WERI-Rb-1 (cell line): ENCODE measurements around the gene SDHD.
"Not testable (repeated sequence)": the region's sequence is repeated elsewhere in the genome, so short reads cannot be mapped to it uniquely, and the experiment has no call there.

Source experiments
- DNase-seq: peaks from one replicate; pipeline ENCODE4 v3.0.0-alpha.2; 2020
- H3K27ac ChIP-seq: fragments of 250-450 bp; sonication (Bioruptor Pico); 2 replicates; pipeline ENCODE4 v1.5.1; 2020; ENCODE audit warnings: mild to moderate bottlenecking, moderate library complexity
- H3K27me3 ChIP-seq: fragments of 250-450 bp; sonication (Bioruptor Pico); 2 replicates; pipeline ENCODE4 v1.5.1; 2021; ENCODE audit warnings: mild to moderate bottlenecking, low read depth, moderate library complexity; ENCODE audit not compliant: insufficient read depth, severe bottlenecking
- H3K36me3 ChIP-seq: fragments of 250-450 bp; sonication (Bioruptor Pico); 2 replicates; pipeline ENCODE4 v1.5.1; 2020; ENCODE audit warnings: mild to moderate bottlenecking, moderate library complexity
- H3K4me3 ChIP-seq: 2 replicates; pipeline ENCODE4 v1.5.1; 2011; ENCODE audit warnings: low read depth, mild to moderate bottlenecking, control low read depth, low read length
- H3K9me3 ChIP-seq: fragments of 250-450 bp; sonication (Bioruptor Pico); 2 replicates; pipeline ENCODE4 v1.5.1; 2021; ENCODE audit warnings: mild to moderate bottlenecking, moderate library complexity; ENCODE audit not compliant: severe bottlenecking
- CTCF ChIP-seq: IDR thresholded peaks from 2 replicates; pipeline ENCODE4 v1.5.1; 2011; ENCODE audit warnings: low read depth, mild to moderate bottlenecking, control low read depth, inconsistent platforms, low read length

Gene SDHD

GRCh38 chr11:112073941-112074811 is 12.5 kb upstream of the SDHD start, which contains the start of the genes NKAPD1 and PIH1D2:
NKAPD1 (plus strand) TSS chr11:112074299; CDS start chr11:112075575, 1,276 bp downstream.
PIH1D2 (minus strand) TSS chr11:112074017; CDS start chr11:112073174, 843 bp downstream.
- Histone ChIP-seq H3K27me3 (no peaks in the 10 kb centered on the region), H3K36me3 (peaks cover 33% of the 10 kb centered on the region), H3K27ac (peak within 1 kb of the TSS; percentile 98), H3K9me3 (no peaks in the 10 kb centered on the region), H3K4me3 (peak within 1 kb of the TSS; percentile 80)
- TF ChIP-seq CTCF = no peak
- peak; percentile 76 for DNase-seq

GRCh38 chr11:112082729-112083128 is 3.9 kb upstream of the SDHD start:
- TF ChIP-seq CTCF = no peak
- no peak for DNase-seq
- Histone ChIP-seq H3K4me3 (no peak overlapping the region), H3K27me3 (no peaks in the 10 kb centered on the region), H3K36me3 (peaks cover 72% of the 10 kb centered on the region), H3K9me3 (no peaks in the 10 kb centered on the region), H3K27ac (no peak overlapping the region)

- Histone ChIP-seq H3K4me3 (peak overlapping the region; percentile 64), H3K9me3 (no peaks in the 10 kb centered on the region), H3K36me3 (peaks cover 78% of the 10 kb centered on the region), H3K27me3 (no peaks in the 10 kb centered on the region), H3K27ac (peak overlapping the region; percentile 77)
- TF ChIP-seq CTCF = no peak
- DNase-seq = no peak
Observed at GRCh38 chr11:112085822-112086421, 751 bp upstream of the SDHD start.

- H3K36me3 ChIP-seq = peaks cover 78% of the 10 kb centered on the region
- DNase-seq = no peak
- peak overlapping the region; percentile 77 for H3K27ac ChIP-seq
- H3K9me3 ChIP-seq = no peaks in the 10 kb centered on the region
- no peak for TF ChIP-seq CTCF
- peak overlapping the region; percentile 64 for H3K4me3 ChIP-seq
- no peaks in the 10 kb centered on the region for H3K27me3 ChIP-seq
Observed at GRCh38 chr11:112087212-112087611, 539 bp downstream of the SDHD start.

- DNase-seq, H3K27me3 ChIP-seq, H3K27ac ChIP-seq, H3K4me3 ChIP-seq, H3K9me3 ChIP-seq: not testable (repeated sequence)
- H3K36me3 ChIP-seq = peaks cover 45% of the 10 kb centered on the region
Observed at GRCh38 chr11:112095302-112095701, 8.6 kb downstream of the SDHD start.

GRCh38 chr11:112096194-112096593 is 9.5 kb downstream of the SDHD start:
- Histone ChIP-seq H3K27ac (no peak overlapping the region), H3K36me3 (peaks cover 39% of the 10 kb centered on the region)
- no peak for TF ChIP-seq CTCF

More at GRCh38 chr11:112096194-112096593, 9.5 kb downstream of the SDHD start:
- no peaks in the 10 kb centered on the region for H3K9me3 ChIP-seq
- H3K4me3 ChIP-seq = no peak overlapping the region
- no peaks in the 10 kb centered on the region for H3K27me3 ChIP-seq
- DNase-seq = no peak
